Liver (tissue), 9 donors: ENCODE measurements around the gene PPP2R2C. TPM values are rescaled to one million over a fixed set of nuclear protein-coding genes. Genes with fewer than 3 reads are reported as not detected.
A peak's percentile ranks its signal among the peaks of the same experiment; 100 is the strongest.

ENCODE experiments used
- DNase-seq: peaks from one replicate; pipeline ENCODE4 v3.0.0-alpha.2; 2017; ENCODE audit warnings: low spot score
- H3K27ac ChIP-seq, 2 donors: one replicate each; pipeline ENCODE4 v1.7.0; 2013; ENCODE audit warnings: inconsistent platforms in 2 of 2, low read length in 2 of 2, control low read depth in 1 of 2, low read depth in 1 of 2, mild to moderate bottlenecking in 1 of 2
- H3K27me3 ChIP-seq, 4 donors: one replicate each; pipeline versions ENCODE4 v1.6.1 to v1.7.0; 2013; ENCODE audit warnings: low read length in 3 of 4, inconsistent platforms in 1 of 4, mild to moderate bottlenecking in 1 of 4, moderate library complexity in 1 of 4; ENCODE audit not compliant: control insufficient read depth in 4 of 4, insufficient read depth in 4 of 4
- H3K36me3 ChIP-seq, 4 donors: one replicate each; pipeline versions ENCODE4 v1.6.1 to v1.7.0; 2013; ENCODE audit warnings: low read length in 3 of 4, mild to moderate bottlenecking in 3 of 4, low read depth in 1 of 4, moderate library complexity in 1 of 4; ENCODE audit not compliant: control insufficient read depth in 4 of 4, insufficient read depth in 3 of 4
- H3K4me1 ChIP-seq, 4 donors: one replicate each; pipeline versions ENCODE4 v1.6.1 to v1.7.0; 2013; ENCODE audit warnings: low read length in 3 of 4, mild to moderate bottlenecking in 3 of 4, moderate library complexity in 1 of 4; ENCODE audit not compliant: control insufficient read depth in 4 of 4, insufficient read depth in 4 of 4
- H3K4me3 ChIP-seq, 3 donors: one replicate each; pipeline versions ENCODE4 v1.6.1 to v1.7.0; 2013; ENCODE audit warnings: low read length in 3 of 3, control low read depth in 1 of 3, low read depth in 1 of 3, mild to moderate bottlenecking in 1 of 3
- H3K9ac ChIP-seq, 2 donors: one replicate each; pipeline ENCODE4 v1.7.0; 2013; ENCODE audit warnings: low read length in 2 of 2, mild to moderate bottlenecking in 2 of 2, moderate library complexity in 2 of 2, control low read depth in 1 of 2, low read depth in 1 of 2
- H3K9me3 ChIP-seq, 4 donors: one replicate each; pipeline versions ENCODE4 v1.6.1 to v1.7.0; 2013; ENCODE audit warnings: low read length in 3 of 4; ENCODE audit not compliant: control insufficient read depth in 4 of 4
- EGR1 ChIP-seq, 2 donors: IDR thresholded peaks; 2 replicates each; pipeline ENCODE4 v1.6.1; 2016 to 2018; ENCODE audit warnings: antibody characterized with exemption in 2 of 2, low read depth in 2 of 2
- FOXA1 ChIP-seq: IDR thresholded peaks from 2 replicates; pipeline ENCODE4 v1.6.1; 2016; ENCODE audit warnings: antibody characterized with exemption
- FOXA2 ChIP-seq: IDR thresholded peaks from 2 replicates; pipeline ENCODE4 v1.6.1; 2016; ENCODE audit warnings: antibody characterized with exemption
- GABPA ChIP-seq, 2 donors: IDR thresholded peaks in 1 of 2; conservative IDR thresholded peaks in 1 of 2; 2 replicates each; pipeline ENCODE4 v1.6.1; 2016; ENCODE audit warnings: antibody characterized with exemption in 2 of 2, mild to moderate bottlenecking in 1 of 2, moderate library complexity in 1 of 2
- HNF4G ChIP-seq: IDR thresholded peaks from 2 replicates; pipeline ENCODE4 v1.6.1; 2016; ENCODE audit warnings: antibody characterized with exemption
- NR2F2 ChIP-seq: IDR thresholded peaks from 2 replicates; pipeline ENCODE4 v1.6.1; 2016; ENCODE audit warnings: antibody characterized with exemption
- RAD21 ChIP-seq, 2 donors: IDR thresholded peaks; 2 replicates each; pipeline ENCODE4 v1.6.1; 2016; ENCODE audit warnings: antibody characterized with exemption in 2 of 2, mild to moderate bottlenecking in 2 of 2
- SP1 ChIP-seq: IDR thresholded peaks from 2 replicates; pipeline ENCODE4 v1.6.1; 2018; ENCODE audit warnings: antibody characterized with exemption, mild to moderate bottlenecking
- YY1 ChIP-seq: IDR thresholded peaks from 2 replicates; pipeline ENCODE4 v1.6.1; 2016; ENCODE audit warnings: antibody characterized with exemption, mild to moderate bottlenecking
- WGBS: extraction: QIAGEN DNeasy Blood & Tissue Kit; methylation state at CpG from one replicate; pipeline ENCODE4 v1.1.7; 2013; 5-methylcytosine and 5-hydroxymethylcytosine counted together
- polyA plus RNA-seq, 2 donors: library from polyadenylated mRNA; stranded (reverse) in 1 of 2; unstranded in 1 of 2; fragments of 200-250 nt in 1 of 2; fragments of >200 nt in 1 of 2; fragmentation: Nextera tagmentation in 1 of 2; extraction: Ambion mirVana in 1 of 2; gene quantifications; one replicate each; pipeline versions ENCODE4 v1.2.1 to v1.2.3, GENCODE V29; 2013 to 2015
- total RNA-seq, 2 donors: library from RNA; depleted of rRNA; stranded (reverse); fragments of >200 nt; gene quantifications; one replicate each; pipeline ENCODE4 v1.2.3, GENCODE V29; 2014
- TF ChIP-seq, protein P1 (sequence below): fragments of 150-350 bp; IDR thresholded peaks from 2 replicates; pipeline ENCODE4 v1.5.1; 2017; ENCODE audit warnings: improper control_type of control experiment, low read depth, low read length; ENCODE audit not compliant: missing input control
- TF ChIP-seq, protein P2 (sequence below): IDR thresholded peaks from 2 replicates; pipeline ENCODE4 v1.6.1; 2016; ENCODE audit warnings: antibody characterized with exemption
- TF ChIP-seq, protein P3 (sequence below): IDR thresholded peaks from 2 replicates; pipeline ENCODE4 v1.6.1; 2016; ENCODE audit warnings: antibody characterized with exemption
- TF ChIP-seq, protein P4 (sequence below): IDR thresholded peaks from 2 replicates; pipeline ENCODE4 v1.6.1; 2016; ENCODE audit warnings: antibody characterized with exemption, mild to moderate bottlenecking
- TF ChIP-seq, protein P5 (sequence below): IDR thresholded peaks from 2 replicates; pipeline ENCODE4 v1.6.1; 2016; ENCODE audit warnings: antibody characterized with exemption
- donor health status: healthy.
- donor health status: healthy.
- donor health status: healthy.
- donor health status: healthy.
- donor health status: healthy.

The PPP2R2C gene
- total and polyA plus RNA-seq, 4 donors: under 0.01 to 0.01 TPM; not detected in 2

DNA sequence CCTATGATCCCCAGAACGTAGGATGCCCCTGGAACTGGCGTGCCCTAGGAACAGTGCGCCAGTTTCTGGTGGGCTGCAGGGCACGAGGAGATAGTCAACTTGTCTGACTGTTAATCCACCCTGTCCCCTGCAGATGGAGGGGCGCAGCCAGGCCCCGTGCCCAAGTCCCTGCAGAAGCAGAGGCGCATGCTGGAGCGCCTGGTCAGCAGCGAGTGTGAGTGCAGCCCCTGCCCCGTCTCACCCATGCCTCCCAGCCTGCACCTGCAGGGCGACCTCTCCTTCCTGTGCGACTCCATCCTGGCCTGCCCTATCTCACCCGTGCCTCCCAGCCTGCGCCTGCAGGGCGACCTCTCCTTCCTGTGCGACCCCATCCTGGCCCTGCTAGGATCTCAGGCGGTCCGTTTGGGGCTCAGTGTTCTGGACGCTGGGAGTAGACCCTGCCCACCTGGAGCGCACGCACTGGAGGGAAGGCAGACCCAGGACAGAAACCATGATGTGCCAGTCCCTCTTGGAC, 180.6 kb downstream of the PPP2R2C start:
- Histone ChIP-seq H3K9me3 (no peaks in the 10 kb centered on the region), H3K4me1 (no peaks in the 10 kb centered on the region), H3K27me3 (no peaks in the 10 kb centered on the region), H3K27ac (no peak overlapping the region), H3K36me3 (peaks cover 0 to 45% (median 3%) of the 10 kb centered on the region in 4 donors), H3K4me3 (no peak overlapping the region), H3K9ac (no peak overlapping the region)
- WGBS: 84% methylated on average over 21 of the region's 21 CpGs
- DNase-seq: no peak
- TF ChIP-seq NR2F2 (peak; percentile 89), SP1 (no peak)

DNA sequence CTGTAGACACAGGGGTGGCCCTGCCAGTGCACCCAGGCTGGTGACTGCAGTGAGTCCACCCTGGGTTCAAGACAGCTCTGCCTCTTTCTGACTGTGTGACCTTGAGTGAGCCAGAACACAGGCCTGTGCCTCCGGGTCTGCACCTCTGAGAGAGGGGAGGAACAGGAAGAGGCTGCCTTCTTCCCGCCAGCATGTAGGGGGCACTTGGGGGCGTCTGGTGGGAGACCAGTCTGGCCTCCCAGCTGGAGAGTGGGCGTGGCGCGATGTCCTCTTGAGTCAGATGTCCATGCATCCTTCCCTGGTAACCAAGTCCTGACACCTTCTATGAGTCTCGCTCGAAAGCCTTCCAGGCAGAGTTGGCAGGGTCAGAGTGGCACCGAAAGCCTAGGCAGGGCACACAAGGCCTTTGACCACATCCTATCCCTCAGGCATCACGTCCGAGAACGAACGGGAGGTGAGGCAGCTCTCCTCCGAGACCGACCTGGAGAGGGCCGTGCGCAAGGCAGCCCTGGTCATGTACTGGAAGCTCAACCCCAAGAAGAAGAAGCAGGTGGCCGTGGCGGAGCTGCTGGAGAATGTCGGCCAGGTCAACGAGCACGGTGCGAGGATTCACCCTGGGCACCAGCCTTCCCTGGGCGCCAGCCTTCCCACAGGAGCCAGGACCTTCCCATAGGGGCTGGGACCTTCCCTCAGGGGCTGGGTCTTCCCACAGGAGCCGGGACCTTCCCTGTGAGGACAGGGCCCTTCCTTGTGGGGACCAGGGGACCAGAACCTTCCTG, 181.5 kb downstream of the PPP2R2C start:
- no peaks in the 10 kb centered on the region for H3K27me3 ChIP-seq
- H3K4me1 ChIP-seq: no peaks in the 10 kb centered on the region
- WGBS: 93% methylated on average over 25 of the region's 25 CpGs
- H3K4me3 ChIP-seq: no peak overlapping the region
- H3K27ac ChIP-seq: no peak overlapping the region
- no peak overlapping the region for H3K9ac ChIP-seq
- peaks cover 0 to 42% (median 3%) of the 10 kb centered on the region in 4 donors for H3K36me3 ChIP-seq
- no peak for DNase-seq
- no peak for TF ChIP-seq GABPA (IDR thresholded peaks at IDR 0.05 in 1 of 2, conservative IDR thresholded peaks at IDR 0.05 in 1 of 2)
- no peak for TF ChIP-seq FOXA2
- TF ChIP-seq HNF4G: no peak
- no peak for TF ChIP-seq YY1
- TF ChIP-seq, protein P1, sequence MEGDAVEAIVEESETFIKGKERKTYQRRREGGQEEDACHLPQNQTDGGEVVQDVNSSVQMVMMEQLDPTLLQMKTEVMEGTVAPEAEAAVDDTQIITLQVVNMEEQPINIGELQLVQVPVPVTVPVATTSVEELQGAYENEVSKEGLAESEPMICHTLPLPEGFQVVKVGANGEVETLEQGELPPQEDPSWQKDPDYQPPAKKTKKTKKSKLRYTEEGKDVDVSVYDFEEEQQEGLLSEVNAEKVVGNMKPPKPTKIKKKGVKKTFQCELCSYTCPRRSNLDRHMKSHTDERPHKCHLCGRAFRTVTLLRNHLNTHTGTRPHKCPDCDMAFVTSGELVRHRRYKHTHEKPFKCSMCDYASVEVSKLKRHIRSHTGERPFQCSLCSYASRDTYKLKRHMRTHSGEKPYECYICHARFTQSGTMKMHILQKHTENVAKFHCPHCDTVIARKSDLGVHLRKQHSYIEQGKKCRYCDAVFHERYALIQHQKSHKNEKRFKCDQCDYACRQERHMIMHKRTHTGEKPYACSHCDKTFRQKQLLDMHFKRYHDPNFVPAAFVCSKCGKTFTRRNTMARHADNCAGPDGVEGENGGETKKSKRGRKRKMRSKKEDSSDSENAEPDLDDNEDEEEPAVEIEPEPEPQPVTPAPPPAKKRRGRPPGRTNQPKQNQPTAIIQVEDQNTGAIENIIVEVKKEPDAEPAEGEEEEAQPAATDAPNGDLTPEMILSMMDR: no peak
- TF ChIP-seq RAD21 (IDR thresholded peaks at IDR 0.05): no peak
- no peak for TF ChIP-seq SP1
- TF ChIP-seq EGR1 (IDR thresholded peaks at IDR 0.05; ENCODE audit: low read depth in 2 of 2): no peak
- TF ChIP-seq, protein P2, sequence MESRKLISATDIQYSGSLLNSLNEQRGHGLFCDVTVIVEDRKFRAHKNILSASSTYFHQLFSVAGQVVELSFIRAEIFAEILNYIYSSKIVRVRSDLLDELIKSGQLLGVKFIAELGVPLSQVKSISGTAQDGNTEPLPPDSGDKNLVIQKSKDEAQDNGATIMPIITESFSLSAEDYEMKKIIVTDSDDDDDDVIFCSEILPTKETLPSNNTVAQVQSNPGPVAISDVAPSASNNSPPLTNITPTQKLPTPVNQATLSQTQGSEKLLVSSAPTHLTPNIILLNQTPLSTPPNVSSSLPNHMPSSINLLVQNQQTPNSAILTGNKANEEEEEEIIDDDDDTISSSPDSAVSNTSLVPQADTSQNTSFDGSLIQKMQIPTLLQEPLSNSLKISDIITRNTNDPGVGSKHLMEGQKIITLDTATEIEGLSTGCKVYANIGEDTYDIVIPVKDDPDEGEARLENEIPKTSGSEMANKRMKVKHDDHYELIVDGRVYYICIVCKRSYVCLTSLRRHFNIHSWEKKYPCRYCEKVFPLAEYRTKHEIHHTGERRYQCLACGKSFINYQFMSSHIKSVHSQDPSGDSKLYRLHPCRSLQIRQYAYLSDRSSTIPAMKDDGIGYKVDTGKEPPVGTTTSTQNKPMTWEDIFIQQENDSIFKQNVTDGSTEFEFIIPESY: no peak
- TF ChIP-seq FOXA1: no peak
- TF ChIP-seq, protein P3, sequence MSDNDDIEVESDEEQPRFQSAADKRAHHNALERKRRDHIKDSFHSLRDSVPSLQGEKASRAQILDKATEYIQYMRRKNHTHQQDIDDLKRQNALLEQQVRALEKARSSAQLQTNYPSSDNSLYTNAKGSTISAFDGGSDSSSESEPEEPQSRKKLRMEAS: no peak
- TF ChIP-seq, protein P4, sequence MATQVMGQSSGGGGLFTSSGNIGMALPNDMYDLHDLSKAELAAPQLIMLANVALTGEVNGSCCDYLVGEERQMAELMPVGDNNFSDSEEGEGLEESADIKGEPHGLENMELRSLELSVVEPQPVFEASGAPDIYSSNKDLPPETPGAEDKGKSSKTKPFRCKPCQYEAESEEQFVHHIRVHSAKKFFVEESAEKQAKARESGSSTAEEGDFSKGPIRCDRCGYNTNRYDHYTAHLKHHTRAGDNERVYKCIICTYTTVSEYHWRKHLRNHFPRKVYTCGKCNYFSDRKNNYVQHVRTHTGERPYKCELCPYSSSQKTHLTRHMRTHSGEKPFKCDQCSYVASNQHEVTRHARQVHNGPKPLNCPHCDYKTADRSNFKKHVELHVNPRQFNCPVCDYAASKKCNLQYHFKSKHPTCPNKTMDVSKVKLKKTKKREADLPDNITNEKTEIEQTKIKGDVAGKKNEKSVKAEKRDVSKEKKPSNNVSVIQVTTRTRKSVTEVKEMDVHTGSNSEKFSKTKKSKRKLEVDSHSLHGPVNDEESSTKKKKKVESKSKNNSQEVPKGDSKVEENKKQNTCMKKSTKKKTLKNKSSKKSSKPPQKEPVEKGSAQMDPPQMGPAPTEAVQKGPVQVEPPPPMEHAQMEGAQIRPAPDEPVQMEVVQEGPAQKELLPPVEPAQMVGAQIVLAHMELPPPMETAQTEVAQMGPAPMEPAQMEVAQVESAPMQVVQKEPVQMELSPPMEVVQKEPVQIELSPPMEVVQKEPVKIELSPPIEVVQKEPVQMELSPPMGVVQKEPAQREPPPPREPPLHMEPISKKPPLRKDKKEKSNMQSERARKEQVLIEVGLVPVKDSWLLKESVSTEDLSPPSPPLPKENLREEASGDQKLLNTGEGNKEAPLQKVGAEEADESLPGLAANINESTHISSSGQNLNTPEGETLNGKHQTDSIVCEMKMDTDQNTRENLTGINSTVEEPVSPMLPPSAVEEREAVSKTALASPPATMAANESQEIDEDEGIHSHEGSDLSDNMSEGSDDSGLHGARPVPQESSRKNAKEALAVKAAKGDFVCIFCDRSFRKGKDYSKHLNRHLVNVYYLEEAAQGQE: no peak
- TF ChIP-seq, protein P5, sequence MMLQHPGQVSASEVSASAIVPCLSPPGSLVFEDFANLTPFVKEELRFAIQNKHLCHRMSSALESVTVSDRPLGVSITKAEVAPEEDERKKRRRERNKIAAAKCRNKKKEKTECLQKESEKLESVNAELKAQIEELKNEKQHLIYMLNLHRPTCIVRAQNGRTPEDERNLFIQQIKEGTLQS: no peak
- no peaks in the 10 kb centered on the region for H3K9me3 ChIP-seq
